Measurements from ENCODE around the gene PSME1. TPM values are rescaled to one million over a fixed set of nuclear protein-coding genes. Genes with fewer than 3 reads are reported as not detected.

The PSME1 gene
- total RNA-seq, 1 donor = 111 TPM

GRCh38 chr14:24149302-24149969 lies 13.4 kb downstream of the PSME1 start:
- no peak for TF ChIP-seq CTCF (IDR thresholded peaks at IDR 0.05; ENCODE audit: extremely low read depth, low read depth, low read length)
- Histone ChIP-seq H3K27me3 (ENCODE audit: insufficient read depth, low read length) (no peaks in the 10 kb centered on the region), H3K27ac (ENCODE audit: low read depth, low read length) (no peak overlapping the region), H3K9me3 (ENCODE audit: low read depth, low read length) (no peaks in the 10 kb centered on the region), H3K4me3 (ENCODE audit: insufficient read depth, low read length) (no peak overlapping the region), H3K4me1 (ENCODE audit: insufficient read depth, low read length) (peaks cover 25% of the 10 kb centered on the region), H3K36me3 (ENCODE audit: insufficient read depth, low read length) (peaks cover 42% of the 10 kb centered on the region), H2AFZ (ENCODE audit: low read length) (no peak overlapping the region), H3K4me2 (ENCODE audit: insufficient read depth, low read length) (no peak overlapping the region), H3K79me2 (ENCODE audit: insufficient read depth, low read length) (peaks cover 46% of the 10 kb centered on the region), H4K20me1 (ENCODE audit: insufficient read depth, low read length) (peaks cover 11% of the 10 kb centered on the region)
- DNase-seq (ENCODE audit: insufficient read length, low spot score, missing footprints) = peak; percentile 25

GRCh38 chr14:24150061-24150460 lies 14.1 kb downstream of the PSME1 start:
- Histone ChIP-seq H3K4me3 (ENCODE audit: insufficient read depth, low read length) (no peak overlapping the region), H3K9me3 (ENCODE audit: low read depth, low read length) (no peaks in the 10 kb centered on the region), H3K36me3 (ENCODE audit: insufficient read depth, low read length) (peaks cover 46% of the 10 kb centered on the region), H3K27me3 (ENCODE audit: insufficient read depth, low read length) (no peaks in the 10 kb centered on the region), H3K27ac (ENCODE audit: low read depth, low read length) (no peak overlapping the region), H3K79me2 (ENCODE audit: insufficient read depth, low read length) (peaks cover 40% of the 10 kb centered on the region), H2AFZ (ENCODE audit: low read length) (no peak overlapping the region), H3K4me1 (ENCODE audit: insufficient read depth, low read length) (peaks cover 20% of the 10 kb centered on the region), H4K20me1 (ENCODE audit: insufficient read depth, low read length) (peaks cover 11% of the 10 kb centered on the region), H3K4me2 (ENCODE audit: insufficient read depth, low read length) (no peak overlapping the region)
- peak; percentile 58 for DNase-seq (ENCODE audit: insufficient read length, low spot score, missing footprints)
- TF ChIP-seq CTCF (IDR thresholded peaks at IDR 0.05; ENCODE audit: extremely low read depth, low read depth, low read length) = no peak

GRCh38 chr14:24150567-24150966 lies 14.6 kb downstream of the PSME1 start:
- peaks cover 51% of the 10 kb centered on the region for H3K36me3 ChIP-seq (ENCODE audit: insufficient read depth, low read length)
- TF ChIP-seq CTCF (IDR thresholded peaks at IDR 0.05; ENCODE audit: extremely low read depth, low read depth, low read length) = no peak
- H3K4me1 ChIP-seq (ENCODE audit: insufficient read depth, low read length) = peaks cover 15% of the 10 kb centered on the region
- no peak overlapping the region for H3K4me3 ChIP-seq (ENCODE audit: insufficient read depth, low read length)
- peaks cover 11% of the 10 kb centered on the region for H4K20me1 ChIP-seq (ENCODE audit: insufficient read depth, low read length)
- no peak overlapping the region for H3K4me2 ChIP-seq (ENCODE audit: insufficient read depth, low read length)
- H3K9me3 ChIP-seq (ENCODE audit: low read depth, low read length) = no peaks in the 10 kb centered on the region
- no peaks in the 10 kb centered on the region for H3K27me3 ChIP-seq (ENCODE audit: insufficient read depth, low read length)
- no peak for DNase-seq (ENCODE audit: insufficient read length, low spot score, missing footprints)
- peaks cover 35% of the 10 kb centered on the region for H3K79me2 ChIP-seq (ENCODE audit: insufficient read depth, low read length)
- no peak overlapping the region for H2AFZ ChIP-seq (ENCODE audit: low read length)
- H3K27ac ChIP-seq (ENCODE audit: low read depth, low read length) = no peak overlapping the region

GRCh38 chr14:24150993-24151392 lies 15.0 kb downstream of the PSME1 start:
- TF ChIP-seq CTCF (IDR thresholded peaks at IDR 0.05; ENCODE audit: extremely low read depth, low read depth, low read length) = no peak
- Histone ChIP-seq H3K36me3 (ENCODE audit: insufficient read depth, low read length) (peaks cover 55% of the 10 kb centered on the region), H3K4me3 (ENCODE audit: insufficient read depth, low read length) (no peak overlapping the region), H3K4me1 (ENCODE audit: insufficient read depth, low read length) (peaks cover 11% of the 10 kb centered on the region), H3K4me2 (ENCODE audit: insufficient read depth, low read length) (no peak overlapping the region), H3K9me3 (ENCODE audit: low read depth, low read length) (no peaks in the 10 kb centered on the region), H3K79me2 (ENCODE audit: insufficient read depth, low read length) (peaks cover 33% of the 10 kb centered on the region), H2AFZ (ENCODE audit: low read length) (no peak overlapping the region), H3K27me3 (ENCODE audit: insufficient read depth, low read length) (no peaks in the 10 kb centered on the region), H3K27ac (ENCODE audit: low read depth, low read length) (no peak overlapping the region), H4K20me1 (ENCODE audit: insufficient read depth, low read length) (peaks cover 11% of the 10 kb centered on the region)
- DNase-seq (ENCODE audit: insufficient read length, low spot score, missing footprints) = peak; percentile 32
